Measurements from ENCODE around the gene FGF14. TPM values are rescaled to one million over a fixed set of nuclear protein-coding genes. Genes with fewer than 3 reads are reported as not detected.
A peak's percentile ranks its signal among the peaks of the same experiment; 100 is the strongest.

Gene FGF14
- total RNA-seq, 2 donors from 2014 or later: not detected

- Mint-ChIP-seq H3K27me3 (peaks cover 3 to 4% of the 10 kb centered on the region in 2 donors), H3K36me3 (no peaks in the 10 kb centered on the region), H3K27ac (no peak overlapping the region), H3K4me3 (no peak overlapping the region), H3K9me3 (peaks cover 3% of the 10 kb centered on the region), H3K4me1 (ENCODE audit: low read depth in 2 of 2) (no peaks in the 10 kb centered on the region)
- no peak for ATAC-seq
- no peak for DNase-seq (ENCODE audit: low spot score)
These were observed 55.1 kb downstream of the FGF14 start for GRCh38 chr13:102346769-102347168.

- ATAC-seq (no peak), DNase-seq (ENCODE audit: low spot score) (no peak)
- no peaks in the 10 kb centered on the region for H3K36me3 Mint-ChIP-seq
- no peaks in the 10 kb centered on the region for H3K4me1 Mint-ChIP-seq (ENCODE audit: low read depth in 2 of 2)
- no peak overlapping the region for H3K27ac Mint-ChIP-seq
- H3K4me3 Mint-ChIP-seq: no peak overlapping the region
- peaks cover 3 to 4% of the 10 kb centered on the region in 2 donors for H3K27me3 Mint-ChIP-seq
- H3K9me3 Mint-ChIP-seq: peaks cover 3% of the 10 kb centered on the region
These were observed 57.4 kb downstream of the FGF14 start for GRCh38 chr13:102344410-102344809.

- ATAC-seq (no peak), DNase-seq (ENCODE audit: low spot score) (no peak)
- peaks cover 4% of the 10 kb centered on the region for H3K9me3 Mint-ChIP-seq
- no peak overlapping the region for H3K4me3 Mint-ChIP-seq
- no peaks in the 10 kb centered on the region for H3K36me3 Mint-ChIP-seq
- H3K4me1 Mint-ChIP-seq (ENCODE audit: low read depth in 2 of 2): no peaks in the 10 kb centered on the region
- no peak overlapping the region for H3K27ac Mint-ChIP-seq
- H3K27me3 Mint-ChIP-seq: peaks cover 0 to 16% of the 10 kb centered on the region in 2 donors
These were observed 68.3 kb downstream of the FGF14 start for GRCh38 chr13:102333320-102334198.

GRCh38 chr13:102328909-102329308 is 72.9 kb downstream of the FGF14 start:
- Mint-ChIP-seq H3K4me1 (ENCODE audit: low read depth in 2 of 2) (no peaks in the 10 kb centered on the region), H3K36me3 (no peaks in the 10 kb centered on the region), H3K4me3 (no peak overlapping the region), H3K9me3 (peaks cover 4% of the 10 kb centered on the region), H3K27me3 (peaks cover 0 to 10% of the 10 kb centered on the region in 2 donors), H3K27ac (no peak overlapping the region)
- no peak for ATAC-seq
- DNase-seq (ENCODE audit: low spot score): no peak

GRCh38 chr13:102327119-102327617 is 74.7 kb downstream of the FGF14 start:
- Mint-ChIP-seq H3K4me3 (no peak overlapping the region), H3K36me3 (no peaks in the 10 kb centered on the region), H3K4me1 (ENCODE audit: low read depth in 2 of 2) (no peaks in the 10 kb centered on the region), H3K9me3 (no peaks in the 10 kb centered on the region), H3K27me3 (peaks cover 0 to 10% of the 10 kb centered on the region in 2 donors), H3K27ac (no peak overlapping the region)
- ATAC-seq (no peak), DNase-seq (ENCODE audit: low spot score) (no peak)

- Mint-ChIP-seq H3K36me3 (no peaks in the 10 kb centered on the region), H3K4me3 (no peak overlapping the region), H3K4me1 (ENCODE audit: low read depth in 2 of 2) (no peaks in the 10 kb centered on the region), H3K27ac (no peak overlapping the region), H3K27me3 (peaks cover 0 to 10% of the 10 kb centered on the region in 2 donors), H3K9me3 (no peaks in the 10 kb centered on the region)
- ATAC-seq (no peak), DNase-seq (ENCODE audit: low spot score) (no peak)
These were observed 75.3 kb downstream of the FGF14 start for GRCh38 chr13:102326381-102327118.

GRCh38 chr13:102325321-102325720 is 76.5 kb downstream of the FGF14 start:
- Mint-ChIP-seq H3K36me3 (no peaks in the 10 kb centered on the region), H3K27me3 (peaks cover 0 to 5% of the 10 kb centered on the region in 2 donors), H3K9me3 (no peaks in the 10 kb centered on the region), H3K27ac (no peak overlapping the region), H3K4me1 (ENCODE audit: low read depth in 2 of 2) (no peaks in the 10 kb centered on the region), H3K4me3 (no peak overlapping the region)
- no peak for DNase-seq (ENCODE audit: low spot score)
- ATAC-seq: no peak

- Mint-ChIP-seq H3K9me3 (no peaks in the 10 kb centered on the region), H3K4me1 (ENCODE audit: low read depth in 2 of 2) (no peaks in the 10 kb centered on the region), H3K27ac (no peak overlapping the region), H3K27me3 (no peaks in the 10 kb centered on the region), H3K4me3 (no peak overlapping the region), H3K36me3 (no peaks in the 10 kb centered on the region)
- DNase-seq (ENCODE audit: low spot score): no peak
- no peak for ATAC-seq
These were observed 78.3 kb downstream of the FGF14 start for GRCh38 chr13:102323505-102323904.

- H3K9me3 Mint-ChIP-seq: no peaks in the 10 kb centered on the region
- ATAC-seq (no peak), DNase-seq (ENCODE audit: low spot score) (no peak)
- no peaks in the 10 kb centered on the region for H3K4me1 Mint-ChIP-seq (ENCODE audit: low read depth in 2 of 2)
- H3K4me3 Mint-ChIP-seq: no peak overlapping the region
- no peaks in the 10 kb centered on the region for H3K36me3 Mint-ChIP-seq
- H3K27ac Mint-ChIP-seq: no peak overlapping the region
- no peaks in the 10 kb centered on the region for H3K27me3 Mint-ChIP-seq
These were observed 78.8 kb downstream of the FGF14 start for GRCh38 chr13:102323012-102323411.

GRCh38 chr13:102322211-102322610 is 79.6 kb downstream of the FGF14 start:
- Mint-ChIP-seq H3K4me1 (ENCODE audit: low read depth in 2 of 2) (no peaks in the 10 kb centered on the region), H3K9me3 (no peaks in the 10 kb centered on the region), H3K36me3 (no peaks in the 10 kb centered on the region), H3K27me3 (no peaks in the 10 kb centered on the region), H3K27ac (no peak overlapping the region), H3K4me3 (no peak overlapping the region)
- ATAC-seq (no peak), DNase-seq (ENCODE audit: low spot score) (no peak)

GRCh38 chr13:102318233-102318632 is 83.6 kb downstream of the FGF14 start:
- H3K27ac Mint-ChIP-seq: no peak overlapping the region
- no peaks in the 10 kb centered on the region for H3K36me3 Mint-ChIP-seq
- peak in 1 of 2 donors; percentile 48 for ATAC-seq
- H3K27me3 Mint-ChIP-seq: no peaks in the 10 kb centered on the region
- no peak overlapping the region for H3K4me3 Mint-ChIP-seq
- H3K9me3 Mint-ChIP-seq: no peaks in the 10 kb centered on the region
- DNase-seq (ENCODE audit: low spot score): no peak
- H3K4me1 Mint-ChIP-seq (ENCODE audit: low read depth in 2 of 2): no peaks in the 10 kb centered on the region

- H3K4me3 Mint-ChIP-seq: no peak overlapping the region
- no peaks in the 10 kb centered on the region for H3K27me3 Mint-ChIP-seq
- no peaks in the 10 kb centered on the region for H3K36me3 Mint-ChIP-seq
- DNase-seq (ENCODE audit: low spot score) (no peak), ATAC-seq (no peak)
- no peaks in the 10 kb centered on the region for H3K4me1 Mint-ChIP-seq (ENCODE audit: low read depth in 2 of 2)
- H3K27ac Mint-ChIP-seq: no peak overlapping the region
- H3K9me3 Mint-ChIP-seq: no peaks in the 10 kb centered on the region
These were observed 84.3 kb downstream of the FGF14 start for GRCh38 chr13:102317593-102317992.

- no peak overlapping the region for H3K4me3 Mint-ChIP-seq
- H3K27ac Mint-ChIP-seq: no peak overlapping the region
- DNase-seq (ENCODE audit: low spot score) (no peak), ATAC-seq (no peak)
- H3K27me3 Mint-ChIP-seq: no peaks in the 10 kb centered on the region
- no peaks in the 10 kb centered on the region for H3K36me3 Mint-ChIP-seq
- no peaks in the 10 kb centered on the region for H3K9me3 Mint-ChIP-seq
- H3K4me1 Mint-ChIP-seq (ENCODE audit: low read depth in 2 of 2): no peaks in the 10 kb centered on the region
These were observed 85.1 kb downstream of the FGF14 start for GRCh38 chr13:102316732-102317131.

- DNase-seq (ENCODE audit: low spot score) (no peak), ATAC-seq (no peak)
These were observed 89.0 kb downstream of the FGF14 start for GRCh38 chr13:102312841-102313240.

More at GRCh38 chr13:102312841-102313240, 89.0 kb downstream of the FGF14 start:
- Mint-ChIP-seq H3K27me3 (peaks cover 0 to 5% of the 10 kb centered on the region in 2 donors), H3K4me3 (no peak overlapping the region), H3K9me3 (no peaks in the 10 kb centered on the region), H3K36me3 (no peaks in the 10 kb centered on the region), H3K27ac (no peak overlapping the region), H3K4me1 (ENCODE audit: low read depth in 2 of 2) (no peaks in the 10 kb centered on the region)

Measured in natural killer cell treated with Interleukin-12 subunit alpha and Interleukin-12 subunit beta and Interleukin-15 and Interleukin-18, amount 100 ng/mL, for 72 hours (primary cell).